ENCODE data around the gene ATP9A. TPM values are rescaled to one million over a fixed set of nuclear protein-coding genes. Genes with fewer than 3 reads are reported as not detected.

ATP9A gene
- total RNA-seq, 2 donors from 2014 or later, result 16.8 to 24.6 TPM

- intact Hi-C loops (cut with DNase I), result no loop called here
- no peaks in the 10 kb centered on the region for H3K9me3 ChIP-seq
- DNase-seq, result no peak
- no peak for ATAC-seq
- H3K4me3 ChIP-seq, result no peak overlapping the region
- H3K36me3 ChIP-seq (replicated peaks in 1 of 2; ENCODE audit: insufficient read depth in 1 of 2, low read depth in 2 of 2), result no peaks in the 10 kb centered on the region
- no peaks in the 10 kb centered on the region for H3K27me3 ChIP-seq
- H3K4me1 ChIP-seq, result no peaks in the 10 kb centered on the region
- H3K27ac ChIP-seq, result no peak overlapping the region
- 75 to 83% methylated on average over 4 of the region's 4 CpGs for WGBS, 2 donors
- TF ChIP-seq CTCF (IDR thresholded peaks at IDR 0.05) (no peak), POLR2A (IDR thresholded peaks at IDR 0.05) (no peak)
These were observed 182.2 kb downstream of the ATP9A start for GRCh38 chr20:51586005-51586440.

- no peaks in the 10 kb centered on the region for H3K27me3 ChIP-seq
- no peaks in the 10 kb centered on the region for H3K9me3 ChIP-seq
- no peaks in the 10 kb centered on the region for H3K4me1 ChIP-seq
- no peaks in the 10 kb centered on the region for H3K36me3 ChIP-seq (replicated peaks in 1 of 2; ENCODE audit: insufficient read depth in 1 of 2, low read depth in 2 of 2)
- TF ChIP-seq CTCF (IDR thresholded peaks at IDR 0.05), result no peak
- no peak for TF ChIP-seq POLR2A (IDR thresholded peaks at IDR 0.05)
- no peak overlapping the region for H3K4me3 ChIP-seq
- no peak overlapping the region for H3K27ac ChIP-seq
- WGBS, 2 donors, result 82 to 88% methylated on average over 4 of the region's 4 CpGs
- DNase-seq (no peak), ATAC-seq (no peak)
- intact Hi-C loops (cut with DNase I), result no loop called here
These were observed 183.0 kb downstream of the ATP9A start for GRCh38 chr20:51585148-51585547.

GRCh38 chr20:51584737-51585136 lies 183.5 kb downstream of the ATP9A start:
- Histone ChIP-seq H3K4me3 (no peak overlapping the region), H3K4me1 (no peaks in the 10 kb centered on the region), H3K27ac (no peak overlapping the region), H3K27me3 (no peaks in the 10 kb centered on the region), H3K36me3 (replicated peaks in 1 of 2; ENCODE audit: insufficient read depth in 1 of 2, low read depth in 2 of 2) (no peaks in the 10 kb centered on the region), H3K9me3 (no peaks in the 10 kb centered on the region)
- no peak for TF ChIP-seq POLR2A (IDR thresholded peaks at IDR 0.05)
- no peak for TF ChIP-seq CTCF (IDR thresholded peaks at IDR 0.05)
- no peak for ATAC-seq
- intact Hi-C loops (cut with DNase I), result no loop called here
- DNase-seq, result no peak
- WGBS, 2 donors, result 65 to 89% methylated on average over 3 to 4 of the region's 4 CpGs

GRCh38 chr20:51584116-51584515 lies 184.1 kb downstream of the ATP9A start:
- intact Hi-C loops (cut with DNase I), result no loop called here
- WGBS, 2 donors, result 82% methylated on average over 8 of the region's 8 CpGs
- no peak for DNase-seq
- TF ChIP-seq CTCF (IDR thresholded peaks at IDR 0.05) (no peak), POLR2A (IDR thresholded peaks at IDR 0.05) (no peak)
- H3K9me3 ChIP-seq, result no peaks in the 10 kb centered on the region
- no peaks in the 10 kb centered on the region for H3K4me1 ChIP-seq
- no peak overlapping the region for H3K27ac ChIP-seq
- H3K27me3 ChIP-seq, result no peaks in the 10 kb centered on the region
- ATAC-seq, result no peak
- no peaks in the 10 kb centered on the region for H3K36me3 ChIP-seq (replicated peaks in 1 of 2; ENCODE audit: insufficient read depth in 1 of 2, low read depth in 2 of 2)
- no peak overlapping the region for H3K4me3 ChIP-seq

- H3K4me3 ChIP-seq, result no peak overlapping the region
- TF ChIP-seq POLR2A (IDR thresholded peaks at IDR 0.05), result no peak
- no peak for TF ChIP-seq CTCF (IDR thresholded peaks at IDR 0.05)
- DNase-seq, result no peak
These were observed 184.7 kb downstream of the ATP9A start for GRCh38 chr20:51583499-51583898.

More at GRCh38 chr20:51583499-51583898, 184.7 kb downstream of the ATP9A start:
- no peak for ATAC-seq
- H3K9me3 ChIP-seq, result no peaks in the 10 kb centered on the region
- H3K27me3 ChIP-seq, result no peaks in the 10 kb centered on the region
- H3K4me1 ChIP-seq, result no peaks in the 10 kb centered on the region
- 91 to 92% methylated on average over 14 of the region's 14 CpGs for WGBS, 2 donors
- H3K27ac ChIP-seq, result no peak overlapping the region
- H3K36me3 ChIP-seq (replicated peaks in 1 of 2; ENCODE audit: insufficient read depth in 1 of 2, low read depth in 2 of 2), result no peaks in the 10 kb centered on the region
- intact Hi-C loops (cut with DNase I), result no loop called here

Data from body of pancreas (tissue), 4 donors.